Uterus (tissue), 2 donors: ENCODE data around the gene TSHZ2.

Experiments used
- CTCF ChIP-seq, 4 experiments: fragments of 200-600 bp in 2 of 4; fragments of 450-650 bp in 2 of 4; sonication (generic) in 2 of 4; IDR thresholded peaks; one replicate each; pipeline ENCODE4 v1.5.1; 2016 to 2019; ENCODE audit warnings: antibody characterized with exemption in 4 of 4, mild to moderate bottlenecking in 2 of 4, moderate library complexity in 1 of 4
- POLR2A ChIP-seq, 2 donors: fragments of 450-650 bp; IDR thresholded peaks; one replicate each; pipeline ENCODE4 v1.6.1; 2016; ENCODE audit warnings: antibody characterized with exemption in 2 of 2, mild to moderate bottlenecking in 1 of 2, moderate library complexity in 1 of 2

DNA sequence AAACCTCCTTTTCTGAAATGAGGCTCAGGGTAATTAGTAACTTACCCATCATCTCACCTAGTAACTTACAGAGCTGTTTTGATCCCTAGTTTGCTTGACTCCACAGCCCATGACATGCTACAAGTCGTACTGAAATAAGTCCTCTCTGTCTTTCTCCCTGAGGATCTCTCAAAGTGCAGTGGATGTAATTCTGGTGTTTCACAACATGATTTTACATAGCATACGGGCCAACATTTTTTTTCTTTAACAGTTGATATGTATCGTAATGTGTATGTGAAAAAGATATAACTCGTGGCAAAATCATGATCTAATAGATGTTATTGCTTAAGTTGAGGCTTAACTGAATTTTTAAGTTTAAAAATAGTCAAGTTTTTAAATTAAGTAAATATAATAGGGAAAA lies 45.0 kb downstream of the TSHZ2 start:
- TF ChIP-seq CTCF (IDR thresholded peaks at IDR 0.05) (no peak), POLR2A (IDR thresholded peaks at IDR 0.05) (no peak)
